Measurements from ENCODE around the gene RIN2. TPM values are rescaled to one million over a fixed set of nuclear protein-coding genes. Genes with fewer than 3 reads are reported as not detected.

Gene RIN2, protein sequence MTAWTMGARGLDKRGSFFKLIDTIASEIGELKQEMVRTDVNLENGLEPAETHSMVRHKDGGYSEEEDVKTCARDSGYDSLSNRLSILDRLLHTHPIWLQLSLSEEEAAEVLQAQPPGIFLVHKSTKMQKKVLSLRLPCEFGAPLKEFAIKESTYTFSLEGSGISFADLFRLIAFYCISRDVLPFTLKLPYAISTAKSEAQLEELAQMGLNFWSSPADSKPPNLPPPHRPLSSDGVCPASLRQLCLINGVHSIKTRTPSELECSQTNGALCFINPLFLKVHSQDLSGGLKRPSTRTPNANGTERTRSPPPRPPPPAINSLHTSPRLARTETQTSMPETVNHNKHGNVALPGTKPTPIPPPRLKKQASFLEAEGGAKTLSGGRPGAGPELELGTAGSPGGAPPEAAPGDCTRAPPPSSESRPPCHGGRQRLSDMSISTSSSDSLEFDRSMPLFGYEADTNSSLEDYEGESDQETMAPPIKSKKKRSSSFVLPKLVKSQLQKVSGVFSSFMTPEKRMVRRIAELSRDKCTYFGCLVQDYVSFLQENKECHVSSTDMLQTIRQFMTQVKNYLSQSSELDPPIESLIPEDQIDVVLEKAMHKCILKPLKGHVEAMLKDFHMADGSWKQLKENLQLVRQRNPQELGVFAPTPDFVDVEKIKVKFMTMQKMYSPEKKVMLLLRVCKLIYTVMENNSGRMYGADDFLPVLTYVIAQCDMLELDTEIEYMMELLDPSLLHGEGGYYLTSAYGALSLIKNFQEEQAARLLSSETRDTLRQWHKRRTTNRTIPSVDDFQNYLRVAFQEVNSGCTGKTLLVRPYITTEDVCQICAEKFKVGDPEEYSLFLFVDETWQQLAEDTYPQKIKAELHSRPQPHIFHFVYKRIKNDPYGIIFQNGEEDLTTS
- total RNA-seq, result 10 to 100 TPM in 1 of 5 experiments, 1 to 10 TPM in 1, under 1 TPM in 2, not detected in 1; 0.57 to 20.8 (median 1.3) TPM
- not detected for polyA plus RNA-seq
- 0.67 reads per million for total RNA-seq

DNA sequence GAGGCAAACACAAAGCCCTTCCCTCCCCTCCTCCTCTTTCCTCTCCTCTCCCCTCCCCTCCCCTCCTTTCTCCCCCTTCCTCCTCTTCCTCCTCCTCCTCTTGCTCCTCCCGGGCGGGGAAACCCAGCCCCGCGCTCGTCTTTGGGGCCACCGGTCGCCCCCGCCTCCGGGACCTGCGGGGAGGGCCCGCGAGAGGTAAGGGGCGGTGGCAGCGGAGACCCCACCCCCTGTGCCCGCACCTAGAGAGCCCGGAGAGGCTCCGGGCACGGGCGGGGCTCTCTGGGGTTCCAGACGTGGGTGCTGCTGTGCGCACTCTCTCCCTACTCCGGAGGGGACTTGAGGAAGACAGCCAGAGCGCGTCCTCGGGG is at the start of gene RIN2:
TSS of gene RIN2 (plus strand) at position 126 of the 368 bp plus-strand sequence. CDS start 131,344 bp downstream, outside the sequence.
- no peaks in the 10 kb centered on the region for H3K36me3 ChIP-seq (ENCODE audit: control insufficient read depth in 2 of 3, insufficient read depth in 3 of 3, low read length in 3 of 3)
- no peaks in the 10 kb centered on the region for H3K4me1 ChIP-seq (ENCODE audit: control insufficient read depth in 2 of 2, insufficient read depth in 2 of 2, low read length in 2 of 2)
- no peak within 1 kb of the TSS for H3K4me3 ChIP-seq (ENCODE audit: low read length)
- H3K27me3 ChIP-seq (ENCODE audit: control insufficient read depth in 2 of 2, insufficient read depth in 2 of 2, low read length in 2 of 2), result no peaks in the 10 kb centered on the region
- H3K9me3 Mint-ChIP-seq, result peaks cover 0 to 6% (median 0%) of the 10 kb centered on the region in 11 donors
- POLR2A ChIA-PET, result no interaction called here
- CTCF ChIA-PET, result no interaction called here
- DNase-seq, result peak in 1 of 9 donors; percentile 7
- intact Hi-C loops (cut with micrococcal nuclease), result no loop called here
- no peak within 1 kb of the TSS for H3K27ac ChIP-seq (ENCODE audit: low read depth, low read length)
- peak; percentile 43 for ATAC-seq
- H3K4me3 Mint-ChIP-seq, result peak within 1 kb of the TSS in 7 of 10 donors; percentile 27 to 68 (median 34)
- no peaks in the 10 kb centered on the region for H3K9me3 ChIP-seq (ENCODE audit: control insufficient read depth in 2 of 3, low read length in 3 of 3)
- H3K27me3 Mint-ChIP-seq, result peaks cover 27 to 53% (median 44%) of the 10 kb centered on the region in 5 donors
- H3K36me3 Mint-ChIP-seq, result peaks cover 0 to 3% (median 0%) of the 10 kb centered on the region in 5 donors
- peaks cover 0 to 4% (median 0%) of the 10 kb centered on the region in 7 donors for H3K4me1 Mint-ChIP-seq
- no peak within 1 kb of the TSS for H3K27ac Mint-ChIP-seq

- Histone ChIP-seq H3K27ac (ENCODE audit: low read depth, low read length) (no peak overlapping the region), H3K9me3 (ENCODE audit: control insufficient read depth in 2 of 3, low read length in 3 of 3) (no peaks in the 10 kb centered on the region), H3K27me3 (ENCODE audit: control insufficient read depth in 2 of 2, insufficient read depth in 2 of 2, low read length in 2 of 2) (no peaks in the 10 kb centered on the region), H3K36me3 (ENCODE audit: control insufficient read depth in 2 of 3, insufficient read depth in 3 of 3, low read length in 3 of 3) (no peaks in the 10 kb centered on the region), H3K4me1 (ENCODE audit: control insufficient read depth in 2 of 2, insufficient read depth in 2 of 2, low read length in 2 of 2) (no peaks in the 10 kb centered on the region), H3K4me3 (ENCODE audit: low read length) (no peak overlapping the region)
- Mint-ChIP-seq H3K27ac (no peak overlapping the region), H3K4me1 (no peaks in the 10 kb centered on the region), H3K4me3 (no peak overlapping the region), H3K9me3 (peaks cover 0 to 9% (median 1%) of the 10 kb centered on the region in 11 donors), H3K27me3 (peaks cover 0 to 26% (median 0%) of the 10 kb centered on the region in 5 donors), H3K36me3 (no peaks in the 10 kb centered on the region)
- intact Hi-C loops (cut with micrococcal nuclease), result no loop called here
- ATAC-seq, result no peak
- ChIA-PET CTCF (no interaction called here), POLR2A (no interaction called here)
- DNase-seq, result no peak
Observed at GRCh38 chr20:19709635-19710335, 48.3 kb upstream of the RIN2 start.

- Histone ChIP-seq H3K4me1 (ENCODE audit: control insufficient read depth in 2 of 2, insufficient read depth in 2 of 2, low read length in 2 of 2) (no peaks in the 10 kb centered on the region), H3K9me3 (ENCODE audit: control insufficient read depth in 2 of 3, low read length in 3 of 3) (no peaks in the 10 kb centered on the region), H3K4me3 (ENCODE audit: low read length) (no peak overlapping the region), H3K36me3 (ENCODE audit: control insufficient read depth in 2 of 3, insufficient read depth in 3 of 3, low read length in 3 of 3) (no peaks in the 10 kb centered on the region), H3K27me3 (ENCODE audit: control insufficient read depth in 2 of 2, insufficient read depth in 2 of 2, low read length in 2 of 2) (no peaks in the 10 kb centered on the region), H3K27ac (ENCODE audit: low read depth, low read length) (no peak overlapping the region)
- no peak for DNase-seq
- no peak overlapping the region for H3K4me3 Mint-ChIP-seq
- H3K4me1 Mint-ChIP-seq, result no peaks in the 10 kb centered on the region
- intact Hi-C loops (cut with micrococcal nuclease), result no loop called here
- ATAC-seq, result no peak
- H3K9me3 Mint-ChIP-seq, result peaks cover 0 to 14% (median 4%) of the 10 kb centered on the region in 11 donors
- no peak overlapping the region for H3K27ac Mint-ChIP-seq
- CTCF ChIA-PET, result no interaction called here
- no peaks in the 10 kb centered on the region for H3K36me3 Mint-ChIP-seq
- peaks cover 0 to 26% (median 0%) of the 10 kb centered on the region in 5 donors for H3K27me3 Mint-ChIP-seq
- POLR2A ChIA-PET, result no interaction called here
Observed at GRCh38 chr20:19710336-19711120, 47.5 kb upstream of the RIN2 start.

GRCh38 chr20:19711126-19711525 is 46.9 kb upstream of the RIN2 start:
- H3K36me3 Mint-ChIP-seq, result no peaks in the 10 kb centered on the region
- POLR2A ChIA-PET, result no interaction called here
- no peak for DNase-seq
- H3K27ac Mint-ChIP-seq, result no peak overlapping the region
- Histone ChIP-seq H3K4me1 (ENCODE audit: control insufficient read depth in 2 of 2, insufficient read depth in 2 of 2, low read length in 2 of 2) (no peaks in the 10 kb centered on the region), H3K9me3 (ENCODE audit: control insufficient read depth in 2 of 3, low read length in 3 of 3) (no peaks in the 10 kb centered on the region), H3K27me3 (ENCODE audit: control insufficient read depth in 2 of 2, insufficient read depth in 2 of 2, low read length in 2 of 2) (no peaks in the 10 kb centered on the region), H3K4me3 (ENCODE audit: low read length) (no peak overlapping the region), H3K27ac (ENCODE audit: low read depth, low read length) (no peak overlapping the region), H3K36me3 (ENCODE audit: control insufficient read depth in 2 of 3, insufficient read depth in 3 of 3, low read length in 3 of 3) (no peaks in the 10 kb centered on the region)
- no peak for ATAC-seq
- no peaks in the 10 kb centered on the region for H3K4me1 Mint-ChIP-seq
- intact Hi-C loops (cut with micrococcal nuclease), result no loop called here
- peaks cover 0 to 20% (median 5%) of the 10 kb centered on the region in 11 donors for H3K9me3 Mint-ChIP-seq
- H3K4me3 Mint-ChIP-seq, result no peak overlapping the region
- CTCF ChIA-PET, result no interaction called here
- peaks cover 0 to 26% (median 0%) of the 10 kb centered on the region in 5 donors for H3K27me3 Mint-ChIP-seq

DNA sequence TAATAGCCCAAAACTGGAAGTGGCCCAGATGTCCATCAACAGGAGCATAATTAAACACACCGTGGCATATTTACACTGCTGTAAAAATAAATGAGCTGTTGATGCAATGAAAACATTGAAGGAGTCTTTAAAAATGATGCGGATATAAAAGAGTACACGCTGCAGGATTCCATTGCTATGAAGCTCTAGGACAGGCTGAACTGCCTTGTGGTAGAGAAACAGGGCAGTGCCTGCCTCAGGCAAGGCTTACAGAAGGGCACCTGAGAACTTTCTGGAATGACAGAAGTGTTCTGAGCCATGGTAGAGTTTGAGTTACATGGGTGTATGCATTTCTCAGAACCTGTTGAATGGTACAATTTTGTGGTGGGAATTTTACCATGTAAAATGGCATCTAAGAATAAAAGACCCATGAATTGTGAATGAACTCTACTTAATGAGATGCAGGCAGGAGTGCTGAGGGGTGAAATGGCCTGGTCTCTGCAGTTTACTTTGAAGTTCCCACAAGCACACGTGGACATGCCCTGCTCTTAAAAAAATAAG is 45.3 kb upstream of the RIN2 start:
- H3K4me1 Mint-ChIP-seq, result no peaks in the 10 kb centered on the region

More for the DNA sequence above, 45.3 kb upstream of the RIN2 start:
- H3K4me1 ChIP-seq (ENCODE audit: control insufficient read depth in 2 of 2, insufficient read depth in 2 of 2, low read length in 2 of 2), result no peaks in the 10 kb centered on the region
- Mint-ChIP-seq H3K27me3 (peaks cover 0 to 26% (median 0%) of the 10 kb centered on the region in 5 donors), H3K4me3 (no peak overlapping the region), H3K9me3 (peaks cover 0 to 36% (median 6%) of the 10 kb centered on the region in 11 donors), H3K36me3 (no peaks in the 10 kb centered on the region), H3K27ac (no peak overlapping the region)
- no peak overlapping the region for H3K27ac ChIP-seq (ENCODE audit: low read depth, low read length)
- H3K27me3 ChIP-seq (ENCODE audit: control insufficient read depth in 2 of 2, insufficient read depth in 2 of 2, low read length in 2 of 2), result no peaks in the 10 kb centered on the region
- POLR2A ChIA-PET, result no interaction called here
- intact Hi-C loops (cut with micrococcal nuclease), result no loop called here
- ATAC-seq (no peak), DNase-seq (no peak)
- CTCF ChIA-PET, result no interaction called here
- H3K4me3 ChIP-seq (ENCODE audit: low read length), result no peak overlapping the region
- H3K9me3 ChIP-seq (ENCODE audit: control insufficient read depth in 2 of 3, low read length in 3 of 3), result no peaks in the 10 kb centered on the region
- H3K36me3 ChIP-seq (ENCODE audit: control insufficient read depth in 2 of 3, insufficient read depth in 3 of 3, low read length in 3 of 3), result no peaks in the 10 kb centered on the region

Data from naive thymus-derived CD4-positive, alpha-beta T cell (primary cell).